Panc1 (cell line): ENCODE measurements around the gene SMC5. TPM values are rescaled to one million over a fixed set of nuclear protein-coding genes. Genes with fewer than 3 reads are reported as not detected.

Experiments
- ATAC-seq: fragments of 200-7000 bp; cut with Tn5 transposase; 2 replicates; pipeline ENCODE4 v1.9.1; 2020; ENCODE audit warnings: mild to moderate bottlenecking, moderate library complexity
- BruUV-seq: library from RNA; stranded (reverse); fragments of 400-500 nt; replicated peaks from 2 replicates; lab custom pipeline; 2021; lab: Mats Ljungman, UMichigan
- CTCF ChIA-PET: fragments of 300-600 bp; sonication (Branson Sonifier 250); formaldehyde crosslinking; loops from one replicate; lab custom pipeline; 2022; ENCODE audit warnings: antibody characterized with exemption; lab: Charles Lee
- POLR2A ChIA-PET: fragments of 300-600 bp; sonication (Branson Sonifier 250); formaldehyde crosslinking; loops from one replicate; lab custom pipeline; 2022; ENCODE audit warnings: antibody characterized with exemption; lab: Charles Lee
- DNase-seq: peaks from one replicate; pipeline ENCODE4 v3.0.0-alpha.2; 2010; ENCODE audit warnings: low read depth, low spot score
- H3K27ac ChIP-seq: 2 replicates; pipeline ENCODE4 v1.5.1; 2011; ENCODE audit warnings: mild to moderate bottlenecking, low read length, inconsistent platforms
- H3K27me3 ChIP-seq: fragments of 200-500 bp; sonication (Bioruptor generic); 2 replicates; pipeline ENCODE4 v1.6.0; 2014; ENCODE audit warnings: low read length, inconsistent platforms; ENCODE audit not compliant: control insufficient read depth, insufficient read depth
- H3K36me3 ChIP-seq: fragments of 200-500 bp; sonication (Bioruptor generic); 2 replicates; pipeline ENCODE4 v1.5.1; 2014; ENCODE audit warnings: inconsistent platforms, mild to moderate bottlenecking, low read length, moderate library complexity; ENCODE audit not compliant: control insufficient read depth, insufficient read depth
- H3K4me1 ChIP-seq: 2 replicates; pipeline ENCODE4 v1.5.1; 2011; ENCODE audit warnings: inconsistent platforms, mild to moderate bottlenecking, low read length, moderate library complexity; ENCODE audit not compliant: control insufficient read depth, insufficient read depth
- H3K4me3 ChIP-seq, 2 experiments: 2 replicates each; pipeline ENCODE4 v1.5.1; 2011 to 2012; ENCODE audit warnings: low read depth in 2 of 2, low read length in 2 of 2, mild to moderate bottlenecking in 2 of 2, inconsistent platforms in 1 of 2, moderate library complexity in 1 of 2
- H3K9me3 ChIP-seq: fragments of 200-500 bp; sonication (Bioruptor generic); 2 replicates; pipeline ENCODE4 v1.5.1; 2014; ENCODE audit warnings: low read depth, mild to moderate bottlenecking, inconsistent platforms, low read length, moderate library complexity; ENCODE audit not compliant: control insufficient read depth, insufficient read depth
- CTCF ChIP-seq: fragments of 450-650 bp; IDR thresholded peaks from 2 replicates; pipeline ENCODE4 v1.5.1; 2017; ENCODE audit warnings: mild to moderate bottlenecking
- POLR2AphosphoS5 ChIP-seq: IDR thresholded peaks from 2 replicates; pipeline ENCODE4 v1.6.1; 2012; ENCODE audit warnings: mild to moderate bottlenecking, low read depth, low read length, moderate library complexity
- REST ChIP-seq, 2 experiments: IDR thresholded peaks; 2 replicates each; pipeline ENCODE4 v1.6.1; 2011 to 2012; ENCODE audit warnings: low read depth in 2 of 2, control low read depth in 1 of 2, low read length in 1 of 2, mild to moderate bottlenecking in 1 of 2, moderate library complexity in 1 of 2; ENCODE audit not compliant: insufficient read depth in 1 of 2
- SIN3A ChIP-seq: IDR thresholded peaks from 2 replicates; pipeline ENCODE4 v1.6.1; 2012; ENCODE audit warnings: low read depth, mild to moderate bottlenecking, low read length, moderate library complexity, borderline replicate concordance; ENCODE audit not compliant: insufficient read depth
- TCF7L2 ChIP-seq: IDR thresholded peaks from 2 replicates; pipeline ENCODE4 v1.6.1; 2011; ENCODE audit warnings: mild to moderate bottlenecking, low read depth, low read length, inconsistent platforms
- in situ Hi-C: cut with HindIII; loops from 2 replicates; pipeline ENCODE4 v1.10.0; 2016; ENCODE audit warnings: low sequenced_read_pairs, low pct_unique_long_range_greater_than_20kb
- intact Hi-C: fragments of 100-400 bp; cut with micrococcal nuclease; formaldehyde crosslinking; loops from one replicate; pipeline ENCODE4 v1.10.0; 2022; ENCODE audit not compliant: unreplicated experiment
- total RNA-seq: library from RNA; stranded (reverse); gene quantifications from one replicate; pipeline ENCODE4 v1.2.1, GENCODE V29; 2021; ENCODE audit not compliant: unreplicated experiment

SMC5 gene
- total RNA-seq, 1 experiment from 2014 or later: 12.9 TPM

- Histone ChIP-seq H3K27ac (no peak overlapping the region), H3K4me3 (no peak overlapping the region), H3K36me3 (no peaks in the 10 kb centered on the region), H3K27me3 (no peaks in the 10 kb centered on the region), H3K4me1 (no peaks in the 10 kb centered on the region), H3K9me3 (no peaks in the 10 kb centered on the region)
- BruUV-seq: no TSS peak
- TF ChIP-seq REST (IDR thresholded peaks at IDR 0.05; ENCODE audit: insufficient read depth in 1 of 2, low read depth in 2 of 2, low read length in 1 of 2): no peak
- no peak for TF ChIP-seq TCF7L2
- TF ChIP-seq SIN3A: no peak
- no peak for TF ChIP-seq CTCF
- no peak for TF ChIP-seq POLR2AphosphoS5
- in situ Hi-C loops: no loop called here
- intact Hi-C loops: no loop called here
- ChIA-PET CTCF (no interaction called here), POLR2A (no interaction called here)
- DNase-seq (no peak), ATAC-seq (no peak)
Measured at GRCh38 chr9:70250221-70250620, 8.6 kb upstream of the SMC5 start.

- ATAC-seq: no peak
- Histone ChIP-seq H3K27ac (peak overlapping the region; percentile 48; the same call in 1 of the 2 replicates), H3K4me3 (peak overlapping the region in 1 of 2 experiments; percentile 38; a peak in 2 of 4 replicates), H3K36me3 (no peaks in the 10 kb centered on the region; the same call in 1 of the 2 replicates), H3K4me1 (peaks cover 7% of the 10 kb centered on the region), H3K9me3 (no peaks in the 10 kb centered on the region), H3K27me3 (no peaks in the 10 kb centered on the region)
- ChIA-PET POLR2A (no interaction called here), CTCF (no interaction called here)
- in situ Hi-C loops: no loop called here
- DNase-seq: no peak
- intact Hi-C loops: no loop called here
- TF ChIP-seq CTCF: no peak
- no peak for TF ChIP-seq POLR2AphosphoS5
- no peak for TF ChIP-seq SIN3A
- TF ChIP-seq TCF7L2: no peak
- TF ChIP-seq REST (IDR thresholded peaks at IDR 0.05; ENCODE audit: insufficient read depth in 1 of 2, low read depth in 2 of 2, low read length in 1 of 2): no peak
- BruUV-seq: no TSS peak
Measured at GRCh38 chr9:70255486-70255885, 3.3 kb upstream of the SMC5 start.
